HCT116 (cell line): Measurements from ENCODE around the gene ZNF212. TPM values are rescaled to one million over a fixed set of nuclear protein-coding genes. Genes with fewer than 3 reads are reported as not detected.
"Not testable (repeated sequence)": the region's sequence is repeated elsewhere in the genome, so short reads cannot be mapped to it uniquely, and the experiment has no call there.

Experiments used
- ATAC-seq: fragments of 200-7000 bp; cut with Tn5 transposase; 2 replicates; pipeline ENCODE4 v1.9.1; 2020; ENCODE audit warnings: mild to moderate bottlenecking, moderate library complexity
- BruUV-seq: library from RNA; stranded (reverse); fragments of 400-500 nt; replicated peaks from 2 replicates; lab custom pipeline; 2021; lab: Mats Ljungman, UMichigan
- CTCF ChIA-PET: fragments of 300-600 bp; sonication (Branson Sonifier 250); formaldehyde crosslinking; loops from one replicate; lab custom pipeline; 2021; ENCODE audit warnings: antibody characterized with exemption; lab: Charles Lee
- POLR2A ChIA-PET: fragments of 300-600, 350-600 bp; sonication (Branson Sonifier 250); formaldehyde crosslinking; loops from one replicate; lab custom pipeline; 2021; ENCODE audit warnings: antibody characterized with exemption; lab: Charles Lee
- RAD21 ChIA-PET, 2 experiments: fragments of 300-600 bp; sonication (Branson Sonifier 250); formaldehyde crosslinking; loops; one replicate each; lab custom pipeline; 2023; ENCODE audit warnings: low total read pairs in 2 of 2; ENCODE audit not compliant: uncharacterized antibody in 2 of 2, unreplicated experiment in 2 of 2, low non-redundant PET in 1 of 2; lab: Charles Lee
- DNase-seq: peaks from one replicate; pipeline ENCODE4 v3.0.0-alpha.2; 2010; ENCODE audit warnings: low read depth, low spot score
- H2AFZ ChIP-seq: fragments of 200-600 bp; shearing (Covaris generic), sonication (generic); 2 replicates; pipeline ENCODE4 v1.6.1; 2017; ENCODE audit warnings: low read depth, mixed run types, mixed read lengths, antibody characterized with exemption, low read length; ENCODE audit not compliant: poor library complexity, severe bottlenecking
- H3K27ac ChIP-seq: 2 replicates; pipeline ENCODE4 v1.5.1; 2012; ENCODE audit warnings: low read depth, low read length
- H3K27me3 ChIP-seq: fragments of 200-600 bp; sonication (generic); 2 replicates; pipeline ENCODE4 v1.6.1; 2016; ENCODE audit warnings: mixed run types, low read length, mixed read lengths; ENCODE audit not compliant: insufficient read depth
- H3K36me3 ChIP-seq, 2 experiments: fragments of 200-500 bp in 1 of 2; fragments of 200-600 bp in 1 of 2; sonication (Bioruptor generic) in 1 of 2; sonication (generic) in 1 of 2; 2 replicates each; pipeline versions ENCODE4 v1.5.1 to v1.6.1; 2014 to 2016; ENCODE audit warnings: low read length in 2 of 2, inconsistent platforms in 1 of 2, mixed read lengths in 1 of 2, mixed run types in 1 of 2; ENCODE audit not compliant: insufficient read depth in 2 of 2, control insufficient read depth in 1 of 2
- H3K4me1 ChIP-seq, 2 experiments: fragments of 200-600 bp in 1 of 2; sonication (generic) in 1 of 2; 2 replicates each; pipeline versions ENCODE4 v1.5.1 to v1.6.1; 2012 to 2017; ENCODE audit warnings: low read length in 2 of 2, inconsistent platforms in 1 of 2, mild to moderate bottlenecking in 1 of 2, mixed read lengths in 1 of 2, mixed run types in 1 of 2, moderate library complexity in 1 of 2; ENCODE audit not compliant: insufficient read depth in 2 of 2, control insufficient read depth in 1 of 2
- H3K4me2 ChIP-seq: fragments of 200-600 bp; sonication (generic); 2 replicates; pipeline ENCODE4 v1.6.1; 2017; ENCODE audit warnings: mixed run types, low read length, mixed read lengths
- H3K4me3 ChIP-seq, 2 experiments: fragments of 200-600 bp in 1 of 2; sonication (generic) in 1 of 2; replicated peaks in 1 of 2; 2 replicates each; pipeline ENCODE4 v1.5.1; 2011 to 2016; ENCODE audit warnings: low read length in 2 of 2, control low read depth in 1 of 2, low read depth in 1 of 2, mild to moderate bottlenecking in 1 of 2, mixed read lengths in 1 of 2, mixed run types in 1 of 2
- H3K79me2 ChIP-seq: fragments of 200-600 bp; sonication (generic); 2 replicates; pipeline ENCODE4 v1.6.1; 2017; ENCODE audit warnings: mild to moderate bottlenecking, mixed run types, low read length, moderate library complexity, mixed read lengths; ENCODE audit not compliant: insufficient read depth
- H3K9ac ChIP-seq: fragments of 200-600 bp; sonication (generic); 2 replicates; pipeline ENCODE4 v1.6.1; 2016; ENCODE audit warnings: low read length, mixed read lengths
- H3K9me2 ChIP-seq: fragments of 200-600 bp; sonication (generic), shearing (Covaris generic); 2 replicates; pipeline ENCODE4 v1.6.1; 2017; ENCODE audit warnings: mixed run types, mild to moderate bottlenecking, moderate library complexity; ENCODE audit not compliant: insufficient read depth
- H3K9me3 ChIP-seq, 2 experiments: fragments of 200-500 bp in 1 of 2; fragments of 200-600 bp in 1 of 2; sonication (Bioruptor generic) in 1 of 2; sonication (generic) in 1 of 2; 2 replicates each; pipeline ENCODE4 v1.6.1; 2014 to 2017; ENCODE audit warnings: low read length in 2 of 2, mixed read lengths in 2 of 2, inconsistent platforms in 1 of 2, low read depth in 1 of 2, mild to moderate bottlenecking in 1 of 2, mixed run types in 1 of 2, moderate library complexity in 1 of 2; ENCODE audit not compliant: control insufficient read depth in 1 of 2, insufficient read depth in 1 of 2
- H4K20me1 ChIP-seq: fragments of 200-600 bp; sonication (generic), shearing (Covaris generic); 2 replicates; pipeline ENCODE4 v1.6.1; 2017; ENCODE audit warnings: mixed run types, mild to moderate bottlenecking, moderate library complexity; ENCODE audit not compliant: insufficient read depth
- CBX3 ChIP-seq: IDR thresholded peaks from 2 replicates; pipeline ENCODE4 v1.6.1; 2012; ENCODE audit warnings: low read depth
- CEBPB ChIP-seq: IDR thresholded peaks from 2 replicates; pipeline ENCODE4 v1.6.1; 2012; ENCODE audit warnings: low read depth
- JUND ChIP-seq: IDR thresholded peaks from 2 replicates; pipeline ENCODE4 v1.6.1; 2012
- MAX ChIP-seq: IDR thresholded peaks from 2 replicates; pipeline ENCODE4 v1.6.1; 2012
- POLR2A ChIP-seq: IDR thresholded peaks from 2 replicates; pipeline ENCODE4 v1.7.0; 2011; ENCODE audit warnings: borderline replicate concordance; ENCODE audit not compliant: insufficient read depth, insufficient read length; ENCODE audit errors: extremely low read depth
- REST ChIP-seq: IDR thresholded peaks from 2 replicates; pipeline ENCODE4 v1.6.1; 2012; ENCODE audit warnings: low read depth
- SIN3A ChIP-seq: IDR thresholded peaks from 2 replicates; pipeline ENCODE4 v1.6.1; 2012; ENCODE audit warnings: low read depth
- SP1 ChIP-seq: IDR thresholded peaks from 2 replicates; pipeline ENCODE4 v1.6.1; 2012; ENCODE audit warnings: low read depth
- SRF ChIP-seq: IDR thresholded peaks from 2 replicates; pipeline ENCODE4 v1.6.1; 2012; ENCODE audit warnings: low read depth
- TCF7L2 ChIP-seq: IDR thresholded peaks from 2 replicates; pipeline ENCODE4 v1.7.0; 2011; ENCODE audit warnings: borderline replicate concordance, inconsistent platforms; ENCODE audit not compliant: insufficient read depth, insufficient read length; ENCODE audit errors: extremely low read depth
- YY1 ChIP-seq: IDR thresholded peaks from 2 replicates; pipeline ENCODE4 v1.6.1; 2011; ENCODE audit warnings: low read length, low read depth, moderate library complexity, mild to moderate bottlenecking; ENCODE audit not compliant: insufficient replicate concordance; ENCODE audit errors: extremely low read depth
- ZNF274 ChIP-seq: fragments of 200-500 bp; sonication (Bioruptor generic); IDR thresholded peaks from 2 replicates; pipeline ENCODE4 v1.6.1; 2014; ENCODE audit warnings: mild to moderate bottlenecking, low read depth, low read length, inconsistent platforms
- intact Hi-C: fragments of 100-400 bp; cut with micrococcal nuclease; formaldehyde crosslinking; loops from 2 replicates; pipeline ENCODE4 v1.10.0; 2022
- total RNA-seq: library from RNA; stranded (reverse); gene quantifications from one replicate; pipeline ENCODE4 v1.2.1, GENCODE V29; 2021; ENCODE audit not compliant: unreplicated experiment
- TF ChIP-seq, protein P1 (sequence below): IDR thresholded peaks from 2 replicates; pipeline ENCODE4 v1.6.1; 2012
- TF ChIP-seq, protein P2 (sequence below), 3 experiments: fragments of 200-600 bp in 1 of 3; sonication (generic) in 1 of 3; IDR thresholded peaks in 2 of 3; conservative IDR thresholded peaks in 1 of 3; 2 replicates each; pipeline ENCODE4 v1.5.1; 2012 to 2017; ENCODE audit warnings: low read depth in 2 of 3, low read length in 2 of 3, antibody characterized with exemption in 1 of 3, borderline replicate concordance in 1 of 3, control low read depth in 1 of 3, mild to moderate bottlenecking in 1 of 3, mixed read lengths in 1 of 3, mixed run types in 1 of 3, moderate library complexity in 1 of 3; ENCODE audit not compliant: insufficient read depth in 1 of 3

The ZNF212 gene
- total RNA-seq, 1 experiment from 2014 or later: 13.7 TPM

DNA sequence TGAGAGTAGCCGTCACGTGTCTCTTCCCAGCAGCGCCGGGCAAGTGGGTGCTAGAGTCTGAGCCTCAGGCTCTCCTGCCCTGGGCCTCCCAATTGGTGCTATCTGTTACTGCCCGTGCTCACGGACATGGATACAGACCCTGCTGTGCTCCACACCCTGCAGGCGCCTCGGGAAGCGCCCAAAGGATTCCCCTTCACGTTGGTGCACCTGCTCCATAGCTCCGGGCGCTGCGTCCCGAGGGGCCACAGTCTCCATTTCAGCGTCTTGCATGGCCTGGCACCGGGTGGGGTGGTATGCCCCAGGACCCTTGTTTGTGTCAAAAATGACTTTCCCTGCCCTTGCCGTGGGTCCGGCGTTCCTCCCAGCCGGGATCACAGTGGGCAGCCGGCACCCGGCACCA lies 13.8 kb upstream of the ZNF212 start:
- RAD21 ChIA-PET: no interaction called here
- no peaks in the 10 kb centered on the region for H3K9me3 ChIP-seq
- POLR2A ChIA-PET: no interaction called here
- BruUV-seq: no TSS peak
- H4K20me1 ChIP-seq: no peaks in the 10 kb centered on the region
- no peaks in the 10 kb centered on the region for H3K4me1 ChIP-seq
- DNase-seq: no peak
- CTCF ChIA-PET: no interaction called here
- H3K9ac ChIP-seq: no peak overlapping the region
- H3K79me2 ChIP-seq: no peaks in the 10 kb centered on the region
- no peak for TF ChIP-seq SRF
- TF ChIP-seq SIN3A: no peak
- no peak for TF ChIP-seq YY1
- no peak for TF ChIP-seq CEBPB
- TF ChIP-seq REST: no peak
- TF ChIP-seq, protein P1, sequence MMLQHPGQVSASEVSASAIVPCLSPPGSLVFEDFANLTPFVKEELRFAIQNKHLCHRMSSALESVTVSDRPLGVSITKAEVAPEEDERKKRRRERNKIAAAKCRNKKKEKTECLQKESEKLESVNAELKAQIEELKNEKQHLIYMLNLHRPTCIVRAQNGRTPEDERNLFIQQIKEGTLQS: no peak
- TF ChIP-seq POLR2A: no peak
- no peak for TF ChIP-seq SP1
- no peak for TF ChIP-seq CBX3
- no peak for TF ChIP-seq ZNF274
- TF ChIP-seq, protein P2, sequence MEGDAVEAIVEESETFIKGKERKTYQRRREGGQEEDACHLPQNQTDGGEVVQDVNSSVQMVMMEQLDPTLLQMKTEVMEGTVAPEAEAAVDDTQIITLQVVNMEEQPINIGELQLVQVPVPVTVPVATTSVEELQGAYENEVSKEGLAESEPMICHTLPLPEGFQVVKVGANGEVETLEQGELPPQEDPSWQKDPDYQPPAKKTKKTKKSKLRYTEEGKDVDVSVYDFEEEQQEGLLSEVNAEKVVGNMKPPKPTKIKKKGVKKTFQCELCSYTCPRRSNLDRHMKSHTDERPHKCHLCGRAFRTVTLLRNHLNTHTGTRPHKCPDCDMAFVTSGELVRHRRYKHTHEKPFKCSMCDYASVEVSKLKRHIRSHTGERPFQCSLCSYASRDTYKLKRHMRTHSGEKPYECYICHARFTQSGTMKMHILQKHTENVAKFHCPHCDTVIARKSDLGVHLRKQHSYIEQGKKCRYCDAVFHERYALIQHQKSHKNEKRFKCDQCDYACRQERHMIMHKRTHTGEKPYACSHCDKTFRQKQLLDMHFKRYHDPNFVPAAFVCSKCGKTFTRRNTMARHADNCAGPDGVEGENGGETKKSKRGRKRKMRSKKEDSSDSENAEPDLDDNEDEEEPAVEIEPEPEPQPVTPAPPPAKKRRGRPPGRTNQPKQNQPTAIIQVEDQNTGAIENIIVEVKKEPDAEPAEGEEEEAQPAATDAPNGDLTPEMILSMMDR (IDR thresholded peaks at IDR 0.05 in 2 of 3, conservative IDR thresholded peaks at IDR 0.05 in 1 of 3; ENCODE audit: borderline replicate concordance in 1 of 3, insufficient read depth in 1 of 3, low read depth in 2 of 3, low read length in 2 of 3): no peak
- TF ChIP-seq TCF7L2: no peak
- no peak for TF ChIP-seq JUND
- TF ChIP-seq MAX: no peak
- H2AFZ ChIP-seq: no peak overlapping the region
- peaks cover 6 to 20% of the 10 kb centered on the region in 2 experiments; a peak in 3 of 4 replicates for H3K36me3 ChIP-seq
- intact Hi-C loops: no loop called here
- H3K9me2 ChIP-seq: no peaks in the 10 kb centered on the region
- no peak for ATAC-seq
- no peak overlapping the region for H3K27ac ChIP-seq
- no peaks in the 10 kb centered on the region for H3K27me3 ChIP-seq
- H3K4me3 ChIP-seq: no peak overlapping the region
- no peak overlapping the region for H3K4me2 ChIP-seq

- RAD21 ChIA-PET, H3K9me3 ChIP-seq, H3K9ac ChIP-seq, POLR2A ChIA-PET, H3K4me3 ChIP-seq, H3K9me2 ChIP-seq, H3K4me2 ChIP-seq, ATAC-seq, H3K79me2 ChIP-seq, H3K4me1 ChIP-seq, H2AFZ ChIP-seq, intact Hi-C loops, CTCF ChIA-PET, H4K20me1 ChIP-seq, H3K27ac ChIP-seq, H3K27me3 ChIP-seq, DNase-seq: not testable (repeated sequence)
- peaks cover 4 to 14% of the 10 kb centered on the region in 2 experiments; a peak in 3 of 4 replicates for H3K36me3 ChIP-seq
- BruUV-seq: TSS peak; percentile 17
Observed at GRCh38 chr7:149226366-149226765, 13.1 kb upstream of the ZNF212 start.
